NCI-H69 (cell line): ENCODE results near the gene HMGB4.

Source experiments
- DNase-seq: peaks from one replicate; lab custom pipeline; 2025; lab: John Stamatoyannopoulos, UW

HMGB4 gene

GRCh38 chr1:33848205-33848937 lies 15.5 kb upstream of the HMGB4 start:
- no peak for DNase-seq

- DNase-seq, result no peak
Observed at GRCh38 chr1:33849211-33849610, 14.7 kb upstream of the HMGB4 start.

- DNase-seq, result no peak
Observed at GRCh38 chr1:33850481-33850880, 13.4 kb upstream of the HMGB4 start.

- no peak for DNase-seq
Observed at GRCh38 chr1:33852711-33853110, 11.2 kb upstream of the HMGB4 start.

GRCh38 chr1:33853431-33853830 lies 10.4 kb upstream of the HMGB4 start:
- no peak for DNase-seq

- no peak for DNase-seq
Observed at GRCh38 chr1:33854091-33854490, 9.8 kb upstream of the HMGB4 start.

GRCh38 chr1:33860671-33861070 lies 3.2 kb upstream of the HMGB4 start:
- DNase-seq, result no peak

GRCh38 chr1:33864460-33865389 lies 846 bp downstream of the HMGB4 start:
- no peak for DNase-seq

GRCh38 chr1:33866281-33866680 lies 2.4 kb downstream of the HMGB4 start:
- no peak for DNase-seq

- no peak for DNase-seq
Observed at GRCh38 chr1:33867684-33868083, 3.8 kb downstream of the HMGB4 start.

- no peak for DNase-seq
Observed at GRCh38 chr1:33872275-33872674, 8.4 kb downstream of the HMGB4 start.

- no peak for DNase-seq
Observed at GRCh38 chr1:33872683-33873082, 8.8 kb downstream of the HMGB4 start.

- DNase-seq, result no peak
Observed at GRCh38 chr1:33874636-33875035, 10.8 kb downstream of the HMGB4 start.

GRCh38 chr1:33875862-33876261 lies 12.0 kb downstream of the HMGB4 start:
- DNase-seq, result no peak

GRCh38 chr1:33876970-33877650 lies 13.2 kb downstream of the HMGB4 start:
- no peak for DNase-seq

GRCh38 chr1:33878392-33878791 lies 14.5 kb downstream of the HMGB4 start:
- no peak for DNase-seq

GRCh38 chr1:33880305-33880704 lies 16.4 kb downstream of the HMGB4 start:
- DNase-seq, result no peak

- DNase-seq, result no peak
Observed at GRCh38 chr1:33886496-33886895, 22.6 kb downstream of the HMGB4 start.

GRCh38 chr1:33893147-33893830 lies 29.4 kb downstream of the HMGB4 start:
- DNase-seq, result no peak

- DNase-seq, result no peak
Observed at GRCh38 chr1:33895396-33895795, 31.5 kb downstream of the HMGB4 start.

GRCh38 chr1:33895976-33896375 lies 32.1 kb downstream of the HMGB4 start:
- DNase-seq, result no peak

GRCh38 chr1:33897092-33897725 lies 33.3 kb downstream of the HMGB4 start:
- DNase-seq, result no peak
